Putamen (tissue), 1 donor: ENCODE results near the gene COPZ1.
A peak's percentile ranks its signal among the peaks of the same experiment; 100 is the strongest.

Source experiments
- DNase-seq: peaks from one replicate; pipeline ENCODE4 v3.0.0-alpha.2; 2016; ENCODE audit warnings: low spot score

The COPZ1 gene

DNA sequence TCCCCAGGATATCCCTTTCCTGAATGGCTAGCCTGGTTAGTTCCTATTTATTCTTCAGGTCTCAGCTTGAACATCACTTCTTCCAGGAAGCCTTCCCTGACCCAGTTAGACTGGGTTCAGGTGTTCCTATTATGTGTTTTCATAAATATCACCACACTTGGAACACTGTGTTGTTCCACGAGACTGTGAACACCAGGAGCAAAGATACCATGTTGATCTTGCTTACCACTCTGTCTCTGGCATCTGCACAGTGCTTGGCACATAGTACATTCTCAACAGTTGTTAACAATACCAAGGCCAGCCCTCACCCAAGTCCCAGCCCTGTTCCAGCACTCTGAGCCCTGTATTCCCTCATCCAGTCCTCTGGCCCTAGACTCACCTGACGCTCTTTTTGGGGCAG is 73.3 kb downstream of the COPZ1 start:
- DNase-seq = no peak

DNA sequence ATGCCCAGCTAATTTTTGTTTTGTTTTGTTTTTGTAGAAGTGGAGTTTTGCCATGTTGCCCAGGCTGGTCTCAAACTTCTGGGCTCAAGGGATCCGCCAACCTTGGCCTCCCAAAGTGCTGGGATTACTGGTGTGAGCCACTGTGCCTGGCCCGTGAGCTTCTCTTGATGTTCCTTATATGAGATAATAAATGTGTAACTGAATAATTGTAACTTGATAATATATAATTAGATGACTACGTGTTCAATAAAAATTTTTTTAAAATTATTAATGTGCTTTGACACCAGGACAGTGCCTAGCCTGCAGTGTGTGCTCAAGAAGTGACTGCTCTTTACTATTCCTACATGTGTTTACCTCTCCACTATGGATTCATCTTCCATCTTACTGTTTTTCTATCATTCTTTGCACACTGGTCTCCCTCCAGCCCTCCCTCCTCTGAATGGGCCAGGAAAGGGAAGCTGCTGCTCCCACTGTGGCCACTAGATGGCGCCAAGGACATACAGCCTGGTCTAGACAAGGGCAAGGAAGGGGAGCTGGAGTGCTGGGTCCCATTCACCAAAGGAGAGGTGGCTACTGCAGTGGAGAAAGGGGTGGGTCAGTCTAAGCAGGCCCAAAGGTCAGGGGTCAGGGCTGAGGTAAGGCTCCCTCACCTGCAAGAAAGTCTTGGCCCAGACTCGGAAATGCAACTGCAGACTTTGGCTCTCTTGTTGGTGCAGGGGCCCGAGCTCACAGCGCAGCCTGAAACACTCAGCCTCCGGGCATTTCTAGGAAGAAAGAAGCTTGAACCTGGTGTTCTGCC is 74.3 kb downstream of the COPZ1 start:
- peak; percentile 79 for DNase-seq

DNA sequence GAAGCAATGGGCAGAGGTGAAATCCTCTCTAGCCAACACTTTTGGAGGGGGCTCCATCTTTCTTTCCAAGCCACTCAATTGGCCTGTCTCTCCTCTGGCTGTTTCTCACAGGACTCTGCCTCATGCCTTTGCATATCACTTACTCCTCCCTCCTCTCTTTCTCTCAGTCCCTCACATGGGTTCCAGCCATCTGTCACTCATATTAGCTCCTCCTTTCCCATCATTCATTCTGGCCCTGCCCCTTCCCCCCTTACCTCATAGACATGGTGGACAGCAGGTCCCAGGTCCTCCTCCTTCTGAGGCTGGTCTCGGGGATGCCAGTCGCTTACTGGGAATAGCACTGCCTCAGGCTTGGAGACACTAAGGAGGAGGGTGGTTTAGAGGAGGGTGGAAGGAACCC is 76.2 kb downstream of the COPZ1 start:
- no peak for DNase-seq
